Retinal pigment epithelial cell (primary cell): ENCODE measurements around the gene MOXD1.
"Not testable (repeated sequence)": the region's sequence is repeated elsewhere in the genome, so short reads cannot be mapped to it uniquely, and the experiment has no call there.

Source experiments
- DNase-seq: peaks from one replicate; pipeline ENCODE4 v3.0.0-alpha.2; 2010; ENCODE audit warnings: low read depth
- H3K4me3 ChIP-seq: 2 replicates; pipeline ENCODE4 v1.5.1; 2011; ENCODE audit warnings: mild to moderate bottlenecking, low read length, control low read depth, moderate library complexity
- TF ChIP-seq, protein P1 (sequence below): conservative IDR thresholded peaks from 2 replicates; pipeline ENCODE4 v1.5.1; 2011; ENCODE audit warnings: low read depth, low read length, control low read depth, inconsistent platforms

The MOXD1 gene

DNA sequence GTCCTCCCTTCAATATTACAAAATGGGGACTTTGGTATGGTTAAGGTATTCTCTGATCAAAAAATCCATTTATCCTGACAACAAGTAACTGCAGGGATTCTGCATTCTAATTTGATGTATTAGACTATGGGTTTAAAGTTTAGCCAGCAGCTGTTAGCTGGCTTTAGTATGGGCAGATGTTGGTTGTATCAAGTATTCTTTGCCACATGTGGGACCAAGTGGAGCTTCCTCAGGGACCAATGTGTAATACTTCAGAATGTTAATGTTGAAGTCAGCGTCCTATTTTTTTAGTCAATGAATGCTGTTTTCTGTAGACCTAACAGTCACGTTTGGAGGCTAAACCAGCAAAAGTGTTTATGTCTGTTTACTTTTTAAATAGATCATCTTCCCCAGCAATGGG lies 41.4 kb downstream of the MOXD1 start:
- no peak for DNase-seq
- no peak overlapping the region for H3K4me3 ChIP-seq
- TF ChIP-seq, protein P1, sequence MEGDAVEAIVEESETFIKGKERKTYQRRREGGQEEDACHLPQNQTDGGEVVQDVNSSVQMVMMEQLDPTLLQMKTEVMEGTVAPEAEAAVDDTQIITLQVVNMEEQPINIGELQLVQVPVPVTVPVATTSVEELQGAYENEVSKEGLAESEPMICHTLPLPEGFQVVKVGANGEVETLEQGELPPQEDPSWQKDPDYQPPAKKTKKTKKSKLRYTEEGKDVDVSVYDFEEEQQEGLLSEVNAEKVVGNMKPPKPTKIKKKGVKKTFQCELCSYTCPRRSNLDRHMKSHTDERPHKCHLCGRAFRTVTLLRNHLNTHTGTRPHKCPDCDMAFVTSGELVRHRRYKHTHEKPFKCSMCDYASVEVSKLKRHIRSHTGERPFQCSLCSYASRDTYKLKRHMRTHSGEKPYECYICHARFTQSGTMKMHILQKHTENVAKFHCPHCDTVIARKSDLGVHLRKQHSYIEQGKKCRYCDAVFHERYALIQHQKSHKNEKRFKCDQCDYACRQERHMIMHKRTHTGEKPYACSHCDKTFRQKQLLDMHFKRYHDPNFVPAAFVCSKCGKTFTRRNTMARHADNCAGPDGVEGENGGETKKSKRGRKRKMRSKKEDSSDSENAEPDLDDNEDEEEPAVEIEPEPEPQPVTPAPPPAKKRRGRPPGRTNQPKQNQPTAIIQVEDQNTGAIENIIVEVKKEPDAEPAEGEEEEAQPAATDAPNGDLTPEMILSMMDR: no peak

DNA sequence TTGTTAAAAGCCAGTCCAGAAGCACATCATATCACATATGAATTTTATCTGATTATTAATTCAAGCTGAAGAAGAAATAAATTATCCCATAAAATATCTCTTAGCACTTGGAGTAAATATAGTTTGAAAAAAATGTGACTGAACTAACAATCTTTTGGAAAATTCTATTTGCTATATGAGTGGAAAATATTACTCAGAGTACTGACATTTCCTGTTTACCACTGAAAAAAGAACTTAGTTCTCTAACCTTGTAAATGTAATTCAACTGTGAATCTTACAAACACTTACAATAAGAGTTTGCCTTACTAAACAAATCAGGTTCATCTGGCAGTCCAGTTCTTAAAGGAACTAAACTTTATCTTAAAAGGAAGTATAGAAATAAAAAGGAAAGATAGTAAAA lies 44.2 kb downstream of the MOXD1 start:
- TF ChIP-seq, protein P1: no peak
- no peak overlapping the region for H3K4me3 ChIP-seq
- DNase-seq: no peak

DNA sequence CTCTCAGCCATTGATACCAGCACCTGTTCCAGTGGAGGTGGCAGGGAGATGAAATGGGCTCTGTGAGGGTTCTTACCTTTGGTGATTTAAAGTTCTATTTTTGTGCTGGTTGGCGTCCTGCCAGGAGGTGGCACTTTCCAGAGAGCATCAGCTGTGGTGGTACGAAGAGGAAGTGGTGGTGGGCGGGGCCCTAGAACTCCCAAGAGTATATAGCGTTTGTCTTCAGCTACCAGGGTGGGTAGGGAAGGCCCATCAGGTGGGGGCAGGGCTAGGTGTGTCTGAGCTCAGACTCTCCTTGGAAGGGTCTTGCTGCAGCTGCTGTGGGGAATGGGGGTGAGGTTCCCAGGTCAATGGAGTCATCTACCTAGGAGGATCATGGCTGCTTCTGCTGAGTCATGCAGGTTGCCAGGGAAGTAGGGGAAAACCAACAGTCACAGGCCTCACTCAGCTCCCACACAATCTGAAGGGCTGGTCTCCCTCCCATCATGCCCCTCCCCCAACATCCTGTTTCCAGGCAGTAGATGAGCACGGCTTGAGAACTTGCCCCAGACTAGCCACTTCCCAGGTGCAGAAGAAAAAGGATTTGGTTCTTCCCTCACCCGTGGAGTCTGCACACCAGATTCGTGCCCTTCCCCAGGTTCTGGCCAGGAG lies 46.6 kb downstream of the MOXD1 start:
- H3K4me3 ChIP-seq: no peak overlapping the region
- TF ChIP-seq, protein P1: no peak
- no peak for DNase-seq

DNA sequence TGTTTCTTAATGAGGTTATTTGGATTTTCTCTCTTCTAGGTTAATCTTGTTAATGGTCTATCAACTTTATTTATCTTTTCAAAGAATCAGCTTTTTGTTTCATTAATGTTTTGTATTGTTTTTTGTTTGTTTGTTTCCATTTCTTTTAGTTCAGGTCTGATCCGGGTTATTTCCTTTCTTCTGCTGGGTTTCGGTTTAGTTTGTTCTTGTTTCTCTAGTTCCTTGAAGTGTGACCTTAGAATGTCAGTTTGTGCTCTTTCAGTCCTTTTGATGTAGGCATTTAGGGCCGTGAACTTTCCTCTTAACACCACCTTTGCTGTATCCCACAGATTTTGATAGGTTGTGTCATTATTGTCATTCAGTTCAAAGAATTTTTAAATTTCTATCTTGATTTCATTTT lies 49.3 kb downstream of the MOXD1 start:
- not testable (repeated sequence) for DNase-seq, H3K4me3 ChIP-seq

DNA sequence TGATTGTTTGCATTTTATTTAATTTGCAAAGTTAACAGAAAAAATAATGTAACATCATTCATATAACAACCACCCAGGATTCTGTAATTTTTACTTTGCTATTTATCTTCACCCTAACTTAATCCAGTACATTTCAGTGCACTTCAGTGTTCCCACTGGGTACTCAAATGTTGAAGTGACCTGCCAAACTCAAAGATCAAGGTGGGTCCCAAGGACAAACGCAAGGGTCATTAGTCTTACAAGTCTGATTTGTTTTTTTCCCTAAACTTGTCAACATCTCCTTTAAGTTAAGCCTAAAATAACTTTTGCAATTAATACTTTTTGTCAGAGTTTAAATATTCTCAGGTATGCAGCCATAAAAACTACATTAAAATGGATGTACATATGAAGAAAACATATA lies 53.0 kb downstream of the MOXD1 start:
- no peak overlapping the region for H3K4me3 ChIP-seq
- no peak for DNase-seq
- TF ChIP-seq, protein P1: no peak

DNA sequence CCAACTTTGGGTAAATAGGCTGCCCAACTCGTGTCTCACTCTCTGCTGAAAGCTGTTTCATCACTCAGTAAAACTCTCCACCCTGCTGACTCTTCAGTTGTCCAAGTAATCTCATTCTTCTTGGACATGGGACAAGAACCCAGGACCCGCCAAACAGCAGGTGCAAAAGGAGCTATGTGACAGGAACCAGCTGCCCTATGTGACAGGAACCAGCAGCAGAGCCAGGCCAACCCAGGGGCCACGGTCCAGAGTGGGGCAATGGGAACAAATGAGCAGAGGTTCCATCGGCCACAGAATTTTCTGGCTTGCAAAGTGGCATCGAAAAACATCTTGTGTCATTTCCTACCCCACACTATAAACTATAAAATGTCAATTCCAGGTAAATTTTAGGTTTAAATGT lies 56.5 kb downstream of the MOXD1 start:
- TF ChIP-seq, protein P1: no peak
- no peak for DNase-seq
- H3K4me3 ChIP-seq: no peak overlapping the region

DNA sequence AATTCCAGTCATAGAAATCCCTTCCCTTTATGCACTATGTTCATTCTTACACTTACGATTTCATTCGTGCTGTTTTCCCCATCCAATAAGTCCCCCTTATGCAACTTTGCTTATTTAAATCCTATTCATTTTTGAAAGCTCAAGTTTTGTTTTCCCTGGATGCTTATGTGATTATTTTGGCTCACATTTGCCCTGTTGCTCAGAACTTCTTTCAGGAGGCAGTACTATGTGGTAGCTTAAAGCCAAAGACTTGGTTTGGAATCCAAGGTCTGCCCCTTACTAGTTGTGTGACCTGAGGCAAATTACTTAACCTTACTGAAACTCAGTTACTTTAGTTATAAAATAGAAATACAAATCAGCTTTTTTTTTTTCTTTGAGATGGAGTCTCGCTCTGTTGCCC lies 59.6 kb downstream of the MOXD1 start:
- TF ChIP-seq, protein P1: no peak
- H3K4me3 ChIP-seq: no peak overlapping the region
- no peak for DNase-seq

DNA sequence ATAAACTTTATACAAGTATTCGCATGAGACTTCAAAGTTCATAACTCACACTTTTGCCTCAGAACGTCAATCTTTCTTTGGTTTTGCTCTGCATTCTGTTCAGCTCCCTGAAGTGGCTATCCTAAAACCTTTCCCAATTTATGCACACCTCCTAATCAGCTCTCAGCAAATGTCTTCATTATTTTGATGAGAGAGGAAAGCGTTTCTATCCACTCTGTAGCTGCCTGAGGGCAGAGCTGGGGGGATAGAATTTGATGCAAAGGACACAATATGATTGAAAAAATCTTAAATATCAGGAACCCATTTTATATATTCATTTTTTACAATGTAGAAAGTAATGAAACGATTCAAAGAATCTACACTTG lies 66.8 kb downstream of the MOXD1 start:
- DNase-seq: no peak
- H3K4me3 ChIP-seq: no peak overlapping the region
- TF ChIP-seq, protein P1: no peak
